K562 (cell line): ENCODE results near the gene PAX5. TPM values are rescaled to one million over a fixed set of nuclear protein-coding genes. Genes with fewer than 3 reads are reported as not detected.

Experiments
- ATAC-seq: fragments of 200-7000 bp; cut with Tn5 transposase; 3 replicates; pipeline ENCODE4 v1.9.1; 2020; ENCODE audit warnings: moderate library complexity
- BruUV-seq: library from RNA; stranded (reverse); fragments of 400-500 nt; replicated peaks from 2 replicates; lab custom pipeline; 2021; lab: Mats Ljungman, UMichigan
- CTCF ChIA-PET: fragments of 300-600 bp; formaldehyde crosslinking; extraction: SDS; loops from one replicate; lab custom pipeline; 2021; ENCODE audit warnings: low intra/inter-chr PET ratio; lab: Yijun Ruan, JAX
- POLR2A ChIA-PET: fragments of 300-600, 350-650 bp; sonication (Branson Sonifier 250); formaldehyde crosslinking; extraction: SDS; loops from one replicate; lab custom pipeline; 2021; ENCODE audit warnings: antibody characterized with exemption, inconsistent platforms; lab: Yijun Ruan, JAX
- DNase-seq, 4 experiments: peaks; one replicate each; pipeline versions ENCODE4 v3.0.0 to v3.0.0-alpha.2; 2011 to 2018; ENCODE audit warnings: low spot score in 3 of 4, mixed read lengths in 3 of 4; ENCODE audit errors: extremely low read depth in 1 of 4
- FAIRE-seq: peaks from 2 replicates; lab custom pipeline; 2011; peaks lifted over from hg19 to GRCh38; lab: Jason Lieb, UNC
- H2AFZ ChIP-seq: 2 replicates; pipeline ENCODE4 v1.6.0; 2011; ENCODE audit warnings: low read depth, low read length, control low read depth, inconsistent platforms
- H3K27ac ChIP-seq: fragments of 200-600 bp; 3 replicates; pipeline ENCODE4 v1.8.0; 2011; ENCODE audit warnings: low read depth, mild to moderate bottlenecking, control low read depth, inconsistent platforms, low read length, moderate library complexity, mixed read lengths; ENCODE audit errors: extremely low read depth
- H3K27me3 ChIP-seq, 2 experiments: fragments of 300-600 bp in 1 of 2; 2 replicates in 1 of 2; 3 replicates in 1 of 2; pipeline versions ENCODE4 v1.6.0 to v1.8.0; 2011; ENCODE audit warnings: inconsistent platforms in 2 of 2, low read length in 2 of 2, mild to moderate bottlenecking in 1 of 2, mixed read lengths in 1 of 2, moderate library complexity in 1 of 2; ENCODE audit not compliant: control insufficient read depth in 2 of 2, insufficient read depth in 2 of 2
- H3K36me3 ChIP-seq: fragments of 300-600 bp; 3 replicates; pipeline ENCODE4 v1.8.0; 2011; ENCODE audit warnings: mild to moderate bottlenecking, low read length, inconsistent platforms; ENCODE audit not compliant: control insufficient read depth, insufficient read depth
- H3K4me1 ChIP-seq, 2 experiments: fragments of 200-600 bp in 1 of 2; replicated peaks in 1 of 2; 2 replicates in 1 of 2; 3 replicates in 1 of 2; pipeline versions ENCODE4 v1.5.1 to v1.8.0; 2011; ENCODE audit warnings: inconsistent platforms in 2 of 2, low read length in 2 of 2, mild to moderate bottlenecking in 1 of 2, mixed read lengths in 1 of 2, moderate library complexity in 1 of 2; ENCODE audit not compliant: control insufficient read depth in 2 of 2, insufficient read depth in 2 of 2
- H3K4me2 ChIP-seq: 2 replicates; pipeline ENCODE4 v1.6.1; 2011; ENCODE audit warnings: low read length, control low read depth, inconsistent platforms, mixed read lengths; ENCODE audit not compliant: insufficient read depth
- H3K4me3 ChIP-seq: fragments of 200-600 bp; sonication (generic), shearing (Covaris generic); 2 replicates; pipeline ENCODE4 v1.5.1; 2016; ENCODE audit warnings: control low read depth, inconsistent platforms
- H3K79me2 ChIP-seq: fragments of 200-600 bp; 3 replicates; pipeline ENCODE4 v1.8.0; 2011; ENCODE audit warnings: low read length, inconsistent platforms; ENCODE audit not compliant: control insufficient read depth, insufficient read depth
- H3K9ac ChIP-seq, 2 experiments: 2 replicates each; pipeline versions ENCODE4 v1.6.0 to v1.6.1; 2011; ENCODE audit warnings: low read depth in 2 of 2, low read length in 2 of 2, control low read depth in 1 of 2, inconsistent platforms in 1 of 2, mild to moderate bottlenecking in 1 of 2, mixed read lengths in 1 of 2; ENCODE audit not compliant: insufficient read depth in 1 of 2
- H3K9me1 ChIP-seq: one replicate; pipeline ENCODE4 v1.6.0; 2011; ENCODE audit warnings: inconsistent platforms, mild to moderate bottlenecking, low read length, moderate library complexity; ENCODE audit not compliant: control insufficient read depth, insufficient read depth
- H3K9me3 ChIP-seq: replicated peaks from 2 replicates; pipeline ENCODE4 v1.5.1; 2011; ENCODE audit warnings: low read depth, low read length, inconsistent platforms; ENCODE audit not compliant: control insufficient read depth, insufficient read depth
- H4K20me1 ChIP-seq: replicated peaks from 2 replicates; pipeline ENCODE4 v1.6.1; 2011; ENCODE audit warnings: low read length, inconsistent platforms, mixed read lengths; ENCODE audit not compliant: control insufficient read depth, insufficient read depth
- CBFA2T2 ChIP-seq: fragments of 450-650 bp; conservative IDR thresholded peaks from 2 replicates; pipeline ENCODE4 v1.6.1; 2017; ENCODE audit warnings: mild to moderate bottlenecking
- FOXA3 ChIP-seq, 2 experiments: fragments of 450-650 bp in 1 of 2; sonication (generic) in 1 of 2; formaldehyde crosslinking; IDR thresholded peaks in 1 of 2; conservative IDR thresholded peaks in 1 of 2; 2 replicates each; pipeline versions ENCODE4 v1.4.0 to v1.8.0; 2020 to 2022; ENCODE audit warnings: mild to moderate bottlenecking in 2 of 2, missing genetic modification reagents in 1 of 2
- ILK ChIP-seq: fragments of 450-650 bp; IDR thresholded peaks from 2 replicates; pipeline ENCODE4 v1.6.1; 2016; ENCODE audit warnings: missing genetic modification characterization, low read depth, mild to moderate bottlenecking, missing compliant biosample characterization, moderate library complexity, borderline replicate concordance
- KLF13 ChIP-seq: fragments of 450-650 bp; IDR thresholded peaks from 2 replicates; pipeline ENCODE4 v1.6.1; 2016; ENCODE audit warnings: missing genetic modification characterization, low read depth, mild to moderate bottlenecking, missing compliant biosample characterization, moderate library complexity, borderline replicate concordance
- LARP7 ChIP-seq: fragments of 450-650 bp; IDR thresholded peaks from 2 replicates; pipeline ENCODE4 v1.6.1; 2016
- MAX ChIP-seq: sonication (generic); formaldehyde crosslinking; IDR thresholded peaks from 2 replicates; pipeline ENCODE4 v1.9.0; 2022; ENCODE audit warnings: mild to moderate bottlenecking, missing genetic modification reagents
- MBD2 ChIP-seq: sonication (generic); IDR thresholded peaks from 2 replicates; pipeline ENCODE4 v1.6.1; 2016; ENCODE audit warnings: low read depth, borderline replicate concordance
- PKNOX1 ChIP-seq: fragments of 450-650 bp; IDR thresholded peaks from 2 replicates; pipeline ENCODE4 v1.6.1; 2016
- POLR2H ChIP-seq: IDR thresholded peaks from 2 replicates; pipeline ENCODE4 v1.6.1; 2016; ENCODE audit warnings: missing genetic modification characterization, low read depth, mild to moderate bottlenecking, control low read depth, missing compliant biosample characterization, moderate library complexity
- SREBF1 ChIP-seq: fragments of 150-350 bp; IDR thresholded peaks from 2 replicates; pipeline ENCODE4 v1.6.1; 2014; ENCODE audit warnings: antibody characterized with exemption, low read depth, low read length, borderline replicate concordance
- TAF1 ChIP-seq: IDR thresholded peaks from 2 replicates; pipeline ENCODE4 v1.6.1; 2011; ENCODE audit warnings: mild to moderate bottlenecking, low read length, moderate library complexity; ENCODE audit not compliant: insufficient read depth, control insufficient read depth, severe bottlenecking; ENCODE audit errors: extremely low read depth
- TARDBP ChIP-seq: fragments of 450-650 bp; IDR thresholded peaks from 2 replicates; pipeline ENCODE4 v1.6.1; 2016
- ZNF174 ChIP-seq: fragments of 250-450 bp; sonication (Bioruptor Pico); IDR thresholded peaks from 2 replicates; pipeline ENCODE4 v1.4.0; 2020; ENCODE audit warnings: mild to moderate bottlenecking
- ZNF551 ChIP-seq: fragments of 250-450 bp; sonication (Bioruptor Pico); IDR thresholded peaks from 2 replicates; pipeline ENCODE4 v1.5.0; 2021; ENCODE audit warnings: mild to moderate bottlenecking, moderate library complexity
- ZNF717 ChIP-seq: fragments of 250-450 bp; sonication (Bioruptor Pico); IDR thresholded peaks from 2 replicates; pipeline ENCODE4 v1.5.0; 2021
- WGBS: fragments of 100-300 bp; shearing (Covaris generic); methylation state at CpG from one replicate; pipeline ENCODE4 v1.1.6; 2016; ENCODE audit warnings: low coverage, mixed read lengths; ENCODE audit not compliant: insufficient coverage; ENCODE audit errors: missing lambda C conversion rate; 5-methylcytosine and 5-hydroxymethylcytosine counted together
- in situ Hi-C: fragments of 300-500 bp; cut with MboI; formaldehyde crosslinking; loops from 4 replicates; pipeline ENCODE4 v1.15.0; 2018; ENCODE audit warnings: inconsistent platforms, mixed read lengths
- intact Hi-C: fragments of 100-400 bp; cut with micrococcal nuclease; formaldehyde crosslinking; loops from 2 replicates; pipeline ENCODE4 v1.14.2; 2022
- polyA plus RNA-seq, 8 experiments: library from polyadenylated mRNA; depleted of rRNA in 4 of 8; stranded (reverse) in 5 of 8; unstranded in 3 of 8; fragments of >200 nt; fragmentation: Nextera tagmentation in 2 of 8; fragmentation: Illumina TruSeq in 1 of 8; extraction: Ambion mirVana in 2 of 8; extraction: Trizol in 1 of 8; gene quantifications; 2 replicates each; pipeline versions ENCODE4 v1.2.1 to v1.2.3, GENCODE V29; 2011 to 2014; ENCODE audit warnings: inconsistent platforms in 1 of 8, missing spikeins in 1 of 8
- total RNA-seq, 7 experiments: library from RNA; depleted of rRNA in 6 of 7; stranded (reverse); fragments of >200 nt in 6 of 7; fragmentation: Illumina TruSeq in 2 of 7; extraction: Trizol in 2 of 7; gene quantifications; 2 replicates each; pipeline versions ENCODE4 v1.2.1 to v1.2.3, GENCODE V29; 2011 to 2021; ENCODE audit warnings: low replicate concordance in 1 of 7
- TF ChIP-seq, protein P1 (sequence below), 2 experiments: fragments of 450-650 bp; IDR thresholded peaks; 2 replicates each; pipeline ENCODE4 v1.6.1; 2016

The PAX5 gene
- total and polyA plus RNA-seq, 9 of the 15 experiments (the other 6 are each of a cell fraction or from before 2014, with no cell fraction given): 0.03 to 0.09 TPM; not detected in 7

- intact Hi-C loops: no loop called here
- Histone ChIP-seq H4K20me1 (no peaks in the 10 kb centered on the region), H3K9me1 (no peaks in the 10 kb centered on the region), H3K9me3 (no peaks in the 10 kb centered on the region), H3K36me3 (no peaks in the 10 kb centered on the region), H3K4me2 (no peak overlapping the region), H3K9ac (no peak overlapping the region), H3K79me2 (no peaks in the 10 kb centered on the region), H3K27me3 (peaks cover 3 to 14% of the 10 kb centered on the region in 2 experiments; a peak in 3 of 5 replicates), H2AFZ (no peak overlapping the region), H3K4me3 (no peak overlapping the region), H3K4me1 (no peaks in the 10 kb centered on the region), H3K27ac (no peak overlapping the region)
- BruUV-seq: no TSS peak
- WGBS: 3% methylated on average over 4 of the region's 4 CpGs
- ATAC-seq (no peak), FAIRE-seq (no peak), DNase-seq (no peak)
- in situ Hi-C loops: no loop called here
- ChIA-PET CTCF (no interaction called here), POLR2A (interaction anchor here (1.1 kb wide), 1 partner anchor 15 kb away, joined by 4 read pairs; no protein-coding TSS in a partner anchor)
- TF ChIP-seq ZNF174 (CRISPR knock-in tag): no peak
- TF ChIP-seq ILK (tag): no peak
- TF ChIP-seq PKNOX1: no peak
- TF ChIP-seq ZNF551 (CRISPR knock-in tag): no peak
- no peak for TF ChIP-seq MAX (CRISPR knock-in tag)
- no peak for TF ChIP-seq TAF1
- TF ChIP-seq CBFA2T2: no peak
- no peak for TF ChIP-seq FOXA3 (CRISPR knock-in tag; conservative IDR thresholded peaks at IDR 0.05 in 1 of 2, IDR thresholded peaks at IDR 0.05 in 1 of 2)
- TF ChIP-seq TARDBP: no peak
- TF ChIP-seq, protein P1, sequence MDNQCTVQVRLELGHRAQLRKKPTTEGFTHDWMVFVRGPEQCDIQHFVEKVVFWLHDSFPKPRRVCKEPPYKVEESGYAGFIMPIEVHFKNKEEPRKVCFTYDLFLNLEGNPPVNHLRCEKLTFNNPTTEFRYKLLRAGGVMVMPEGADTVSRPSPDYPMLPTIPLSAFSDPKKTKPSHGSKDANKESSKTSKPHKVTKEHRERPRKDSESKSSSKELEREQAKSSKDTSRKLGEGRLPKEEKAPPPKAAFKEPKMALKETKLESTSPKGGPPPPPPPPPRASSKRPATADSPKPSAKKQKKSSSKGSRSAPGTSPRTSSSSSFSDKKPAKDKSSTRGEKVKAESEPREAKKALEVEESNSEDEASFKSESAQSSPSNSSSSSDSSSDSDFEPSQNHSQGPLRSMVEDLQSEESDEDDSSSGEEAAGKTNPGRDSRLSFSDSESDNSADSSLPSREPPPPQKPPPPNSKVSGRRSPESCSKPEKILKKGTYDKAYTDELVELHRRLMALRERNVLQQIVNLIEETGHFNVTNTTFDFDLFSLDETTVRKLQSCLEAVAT (IDR thresholded peaks at IDR 0.05): no peak
- no peak for TF ChIP-seq POLR2H (tag)
- TF ChIP-seq LARP7: no peak
- TF ChIP-seq KLF13: no peak
- TF ChIP-seq SREBF1: no peak
- no peak for TF ChIP-seq MBD2
- TF ChIP-seq ZNF717 (CRISPR knock-in tag): no peak
Measured at GRCh38 chr9:36950389-36950788, 83.7 kb downstream of the PAX5 start.
